Endothelial cell of umbilical vein (primary cell): ENCODE measurements around the gene GALNT2.

ENCODE experiments used
- CTCF ChIP-seq, 2 donors: IDR thresholded peaks; 1 replicate in 1 of 2; 2 replicates in 1 of 2; pipeline ENCODE4 v1.5.1; 2011; ENCODE audit warnings: low read length in 2 of 2, mild to moderate bottlenecking in 2 of 2, moderate library complexity in 2 of 2, control low read depth in 1 of 2, inconsistent platforms in 1 of 2, low read depth in 1 of 2; ENCODE audit not compliant: insufficient read depth in 1 of 2; ENCODE audit errors: extremely low read depth in 1 of 2
- POLR2A ChIP-seq: IDR thresholded peaks from 2 replicates; pipeline ENCODE4 v1.6.1; 2012; ENCODE audit warnings: low read depth, mild to moderate bottlenecking, control low read depth, low read length

DNA sequence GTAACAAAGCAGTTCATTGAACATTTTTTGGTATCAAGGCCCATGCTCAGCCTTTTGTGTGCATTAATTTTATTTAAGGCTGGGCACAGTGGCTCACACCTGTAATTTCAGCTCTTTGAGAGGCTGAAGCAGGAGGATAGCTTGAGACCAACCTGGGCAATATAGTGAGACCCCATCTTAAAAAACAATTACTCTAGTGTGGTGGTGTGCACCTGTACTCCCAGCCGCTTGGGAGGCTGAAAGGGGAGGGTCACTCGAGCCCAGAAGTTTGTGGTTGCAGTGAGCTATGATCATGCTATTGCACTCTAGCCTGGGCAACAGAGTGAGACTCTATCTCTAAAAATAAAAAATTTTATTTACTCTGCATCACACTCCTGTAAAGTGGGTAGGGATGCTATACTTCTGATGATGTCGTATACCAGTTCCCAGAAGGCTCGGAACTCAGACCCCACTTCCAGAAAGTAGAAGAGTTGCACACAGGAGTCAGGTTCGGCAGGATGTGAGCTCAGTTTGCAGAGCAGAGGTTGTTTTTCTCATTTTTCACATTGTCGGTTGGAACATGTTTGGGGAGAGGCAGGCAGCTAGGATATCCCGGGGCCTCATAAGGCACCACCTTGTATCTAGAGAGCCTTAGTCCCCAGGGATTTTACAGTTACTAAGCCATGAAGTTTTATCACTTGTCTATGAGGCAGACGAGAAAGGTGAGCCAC lies 144.6 kb downstream of the GALNT2 start:
- TF ChIP-seq CTCF (IDR thresholded peaks at IDR 0.05; ENCODE audit: extremely low read depth in 1 of 2, insufficient read depth in 1 of 2, low read depth in 1 of 2, low read length in 2 of 2), result no peak
- no peak for TF ChIP-seq POLR2A
